ENCODE measurements around the gene TGM1.

Gene TGM1

GRCh38 chr14:24254630-24255392 is 8.2 kb downstream of the TGM1 start:
- Histone ChIP-seq H3K4me2 (ENCODE audit: low read depth, low read length) (no peak overlapping the region), H3K4me3 (ENCODE audit: low read length) (no peak overlapping the region), H3F3A (ENCODE audit: insufficient read depth, low read length) (no peaks in the 10 kb centered on the region), H3K9ac (ENCODE audit: low read length) (no peak overlapping the region), H3K9me3 (replicated peaks; ENCODE audit: insufficient read depth, low read length) (no peaks in the 10 kb centered on the region), H3K27ac (ENCODE audit: low read length) (no peak overlapping the region), H3K79me2 (ENCODE audit: low read length) (no peaks in the 10 kb centered on the region), H4K20me1 (ENCODE audit: insufficient read depth, low read length) (no peaks in the 10 kb centered on the region), H3K4me1 (ENCODE audit: low read length) (no peaks in the 10 kb centered on the region), H3K36me3 (replicated peaks; ENCODE audit: insufficient read depth, low read length) (no peaks in the 10 kb centered on the region), H3K27me3 (replicated peaks; ENCODE audit: insufficient read depth, low read length) (no peaks in the 10 kb centered on the region), H3K9me2 (replicated peaks; ENCODE audit: insufficient read depth, low read length) (no peaks in the 10 kb centered on the region), H2AFZ (ENCODE audit: low read length) (no peak overlapping the region)
- TF ChIP-seq EZH2 (optimal IDR thresholded peaks at IDR 0.05; ENCODE audit: low read depth, low read length) (no peak), CTCF (IDR thresholded peaks at IDR 0.05; ENCODE audit: low read length) (no peak), EZH2phosphoT487 (IDR thresholded peaks at IDR 0.05; ENCODE audit: low read length) (no peak)
- DNase-seq: no peak

GRCh38 chr14:24253936-24254335 is 9.0 kb downstream of the TGM1 start:
- DNase-seq: no peak
- H2AFZ ChIP-seq (ENCODE audit: low read length): no peak overlapping the region
- H3K4me1 ChIP-seq (ENCODE audit: low read length): no peaks in the 10 kb centered on the region
- no peak overlapping the region for H3K9ac ChIP-seq (ENCODE audit: low read length)
- no peak overlapping the region for H3K4me3 ChIP-seq (ENCODE audit: low read length)
- H3F3A ChIP-seq (ENCODE audit: insufficient read depth, low read length): no peaks in the 10 kb centered on the region
- no peak overlapping the region for H3K4me2 ChIP-seq (ENCODE audit: low read depth, low read length)
- TF ChIP-seq EZH2phosphoT487 (IDR thresholded peaks at IDR 0.05; ENCODE audit: low read length) (no peak), CTCF (IDR thresholded peaks at IDR 0.05; ENCODE audit: low read length) (no peak), EZH2 (optimal IDR thresholded peaks at IDR 0.05; ENCODE audit: low read depth, low read length) (no peak)
- no peaks in the 10 kb centered on the region for H3K27me3 ChIP-seq (replicated peaks; ENCODE audit: insufficient read depth, low read length)
- no peaks in the 10 kb centered on the region for H3K36me3 ChIP-seq (replicated peaks; ENCODE audit: insufficient read depth, low read length)
- H3K9me2 ChIP-seq (replicated peaks; ENCODE audit: insufficient read depth, low read length): no peaks in the 10 kb centered on the region
- H3K9me3 ChIP-seq (replicated peaks; ENCODE audit: insufficient read depth, low read length): no peaks in the 10 kb centered on the region
- no peaks in the 10 kb centered on the region for H4K20me1 ChIP-seq (ENCODE audit: insufficient read depth, low read length)
- H3K79me2 ChIP-seq (ENCODE audit: low read length): no peaks in the 10 kb centered on the region
- no peak overlapping the region for H3K27ac ChIP-seq (ENCODE audit: low read length)

- no peaks in the 10 kb centered on the region for H3K79me2 ChIP-seq (ENCODE audit: low read length)
- no peaks in the 10 kb centered on the region for H3K27me3 ChIP-seq (replicated peaks; ENCODE audit: insufficient read depth, low read length)
- no peaks in the 10 kb centered on the region for H4K20me1 ChIP-seq (ENCODE audit: insufficient read depth, low read length)
- no peaks in the 10 kb centered on the region for H3K9me2 ChIP-seq (replicated peaks; ENCODE audit: insufficient read depth, low read length)
- no peaks in the 10 kb centered on the region for H3K36me3 ChIP-seq (replicated peaks; ENCODE audit: insufficient read depth, low read length)
- no peak overlapping the region for H3K4me2 ChIP-seq (ENCODE audit: low read depth, low read length)
- no peaks in the 10 kb centered on the region for H3K4me1 ChIP-seq (ENCODE audit: low read length)
- no peak overlapping the region for H2AFZ ChIP-seq (ENCODE audit: low read length)
- H3K9me3 ChIP-seq (replicated peaks; ENCODE audit: insufficient read depth, low read length): no peaks in the 10 kb centered on the region
- TF ChIP-seq EZH2 (optimal IDR thresholded peaks at IDR 0.05; ENCODE audit: low read depth, low read length) (no peak), CTCF (IDR thresholded peaks at IDR 0.05; ENCODE audit: low read length) (no peak), EZH2phosphoT487 (IDR thresholded peaks at IDR 0.05; ENCODE audit: low read length) (no peak)
- H3F3A ChIP-seq (ENCODE audit: insufficient read depth, low read length): 0 out of 2 replicates have a peak, but pooled peaks cover 3% of the 10 kb centered on the region
- DNase-seq: no peak
- H3K9ac ChIP-seq (ENCODE audit: low read length): no peak overlapping the region
- H3K4me3 ChIP-seq (ENCODE audit: low read length): no peak overlapping the region
- H3K27ac ChIP-seq (ENCODE audit: low read length): no peak overlapping the region
Observed at GRCh38 chr14:24252289-24253124, 10.5 kb downstream of the TGM1 start.
